GM23338 (cell line): ENCODE measurements around the gene KHDC1. TPM values are rescaled to one million over a fixed set of nuclear protein-coding genes. Genes with fewer than 3 reads are reported as not detected.
"Not testable (repeated sequence)": the region's sequence is repeated elsewhere in the genome, so short reads cannot be mapped to it uniquely, and the experiment has no call there.

Source experiments
- ATAC-seq: fragments of 200-7000 bp; cut with Tn5 transposase; 3 replicates; pipeline ENCODE4 v1.9.1; 2020
- DNase-seq: peaks from one replicate; pipeline ENCODE4 v3.0.0-alpha.2; 2015; ENCODE audit warnings: low spot score
- H2AFZ ChIP-seq: fragments of 200-600 bp; sonication (generic); 2 replicates; pipeline ENCODE4 v1.8.0; 2016; ENCODE audit warnings: antibody characterized with exemption, mild to moderate bottlenecking, moderate library complexity
- H3F3A ChIP-seq: fragments of 200-600 bp; sonication (generic); replicated peaks from 2 replicates; pipeline ENCODE4 v1.8.0; 2017; ENCODE audit warnings: antibody characterized with exemption, mixed run types, low read depth
- H3K27ac ChIP-seq: fragments of 200-600 bp; sonication (generic); 2 replicates; pipeline ENCODE4 v1.6.1; 2016; ENCODE audit warnings: low read depth
- H3K27me3 ChIP-seq: fragments of 200-600 bp; sonication (generic); 2 replicates; pipeline ENCODE4 v1.8.0; 2016; ENCODE audit warnings: mild to moderate bottlenecking, mixed run types, moderate library complexity; ENCODE audit not compliant: insufficient read depth
- H3K36me3 ChIP-seq: fragments of 200-600 bp; sonication (generic); 2 replicates; pipeline ENCODE4 v1.8.0; 2016; ENCODE audit warnings: mild to moderate bottlenecking; ENCODE audit not compliant: insufficient read depth
- H3K4me1 ChIP-seq: fragments of 200-600 bp; sonication (generic); 2 replicates; pipeline ENCODE4 v1.8.0; 2016; ENCODE audit warnings: mild to moderate bottlenecking, moderate library complexity; ENCODE audit not compliant: insufficient read depth
- H3K4me2 ChIP-seq: fragments of 200-600 bp; sonication (generic); 2 replicates; pipeline ENCODE4 v1.7.1; 2017; ENCODE audit warnings: mixed run types
- H3K4me3 ChIP-seq: fragments of 200-600 bp; sonication (generic); 2 replicates; pipeline ENCODE4 v1.6.1; 2016; ENCODE audit warnings: mixed run types
- H3K79me2 ChIP-seq: fragments of 200-600 bp; sonication (generic); replicated peaks from 2 replicates; pipeline ENCODE4 v1.8.0; 2017; ENCODE audit warnings: mild to moderate bottlenecking; ENCODE audit not compliant: insufficient read depth
- H3K9me2 ChIP-seq: fragments of 200-600 bp; sonication (generic); 2 replicates; pipeline ENCODE4 v1.8.0; 2017; ENCODE audit not compliant: insufficient read depth
- H4K20me1 ChIP-seq: fragments of 200-600 bp; sonication (generic); replicated peaks from 2 replicates; pipeline ENCODE4 v1.8.0; 2017; ENCODE audit warnings: mild to moderate bottlenecking; ENCODE audit not compliant: insufficient read depth
- H3K27ac Mint-ChIP-seq: 2 replicates; pipeline ENCODE4 v1.8.0; 2020; ENCODE audit warnings: inconsistent platforms, mild to moderate bottlenecking, moderate library complexity, mixed read lengths
- H3K27me3 Mint-ChIP-seq: 3 replicates; pipeline ENCODE4 v1.8.0; 2022; ENCODE audit warnings: low read depth, mild to moderate bottlenecking, moderate library complexity, mixed read lengths, inconsistent platforms; ENCODE audit not compliant: insufficient read depth, poor library complexity
- H3K36me3 Mint-ChIP-seq: 3 replicates; pipeline ENCODE4 v1.8.0; 2021; ENCODE audit warnings: low read depth, mild to moderate bottlenecking, inconsistent platforms, moderate library complexity, mixed read lengths
- H3K4me1 Mint-ChIP-seq: 3 replicates; pipeline ENCODE4 v1.8.0; 2020; ENCODE audit warnings: mild to moderate bottlenecking, inconsistent platforms, mixed read lengths
- H3K4me3 Mint-ChIP-seq: 3 replicates; pipeline ENCODE4 v1.8.0; 2021; ENCODE audit warnings: moderate library complexity, mild to moderate bottlenecking, inconsistent platforms, mixed read lengths
- H3K9me3 Mint-ChIP-seq: 3 replicates; pipeline ENCODE4 v1.8.0; 2020; ENCODE audit warnings: moderate library complexity, mild to moderate bottlenecking, inconsistent platforms, mixed read lengths
- ETS1 ChIP-seq: IDR thresholded peaks from 2 replicates; pipeline ENCODE4 v1.6.1; 2016; ENCODE audit warnings: antibody characterized with exemption
- POLR2AphosphoS5 ChIP-seq: IDR thresholded peaks from 2 replicates; pipeline ENCODE4 v1.6.1; 2016; ENCODE audit warnings: antibody characterized with exemption, low read depth
- ZNF462 ChIP-seq: fragments of 250-450 bp; sonication (Bioruptor Pico); IDR thresholded peaks from 2 replicates; pipeline ENCODE4 v1.5.0; 2020; ENCODE audit warnings: mild to moderate bottlenecking, moderate library complexity
- long read RNA-seq: library from polyadenylated mRNA; unstranded; transcript quantifications from one replicate; pipeline ENCODE4 v2.0.0, GENCODE V29; 2020; ENCODE audit not compliant: unreplicated experiment
- polyA plus RNA-seq: library from polyadenylated mRNA; unstranded; fragments of >200 nt; fragmentation: Nextera tagmentation; extraction: Ambion mirVana; gene quantifications from 2 replicates; pipeline ENCODE4 v1.2.1, GENCODE V29; 2016
- total RNA-seq: library from RNA; depleted of rRNA; stranded (reverse); fragments of >200 nt; shearing (Covaris generic); gene quantifications from 2 replicates; pipeline ENCODE4 v1.2.3, GENCODE V29; 2014; rRNA removed

Gene KHDC1
- total RNA-seq (4.2 and 6.9 TPM in 2 replicates), polyA plus RNA-seq (5.6 and 7.3 TPM in 2 replicates)
- long read RNA-seq, partial matches to known transcripts, result 0 of 5 reads
- long read RNA-seq, other reads (novel, unspliced or antisense), result 2 of 5 reads

GRCh38 chr6:73262671-73263569 lies at the start of gene KHDC1:
Gene KHDC1, minus strand, starts transcription at chr6:73263196. Its CDS starts 20,679 bp downstream, at chr6:73242517.
- H3K9me3 Mint-ChIP-seq, result no peaks in the 10 kb centered on the region
- no peak within 1 kb of the TSS; the same call in 1 of the 2 replicates for H3K27ac Mint-ChIP-seq
- H3K4me1 Mint-ChIP-seq, result peaks cover 22% of the 10 kb centered on the region
- Histone ChIP-seq H3K9me2 (no peaks in the 10 kb centered on the region), H3K36me3 (no peaks in the 10 kb centered on the region), H3K27ac (no peak within 1 kb of the TSS), H4K20me1 (peaks cover 4% of the 10 kb centered on the region; the same call in 1 of the 2 replicates), H3K4me2 (peak within 1 kb of the TSS; percentile 77), H3K4me1 (peaks cover 21% of the 10 kb centered on the region), H3K4me3 (peak within 1 kb of the TSS; percentile 75), H2AFZ (peak within 1 kb of the TSS; percentile 96), H3K79me2 (peaks cover 20% of the 10 kb centered on the region; the same call in 1 of the 2 replicates), H3F3A (no peaks in the 10 kb centered on the region), H3K27me3 (no peaks in the 10 kb centered on the region)
- TF ChIP-seq POLR2AphosphoS5 (peak; percentile 65), ZNF462 (no peak), ETS1 (peak; percentile 21; the same call in 1 of the 2 replicates)
- H3K27me3 Mint-ChIP-seq, result peaks cover 9% of the 10 kb centered on the region
- DNase-seq (peak; percentile 83), ATAC-seq (peak; percentile 94)
- peaks cover 12% of the 10 kb centered on the region for H3K36me3 Mint-ChIP-seq
- peak within 1 kb of the TSS; percentile 75 for H3K4me3 Mint-ChIP-seq

- H4K20me1 ChIP-seq, H3K27ac Mint-ChIP-seq, H3K9me2 ChIP-seq, DNase-seq, H3K4me1 Mint-ChIP-seq, H3F3A ChIP-seq, H3K27ac ChIP-seq, H3K4me1 ChIP-seq, H3K36me3 ChIP-seq, ATAC-seq: not testable (repeated sequence)
- peaks cover 40% of the 10 kb centered on the region for H3K27me3 ChIP-seq
- peak overlapping the region; percentile 96 for H2AFZ ChIP-seq
- H3K79me2 ChIP-seq, result peaks cover 16% of the 10 kb centered on the region
- Mint-ChIP-seq H3K4me3 (peak overlapping the region; percentile 96), H3K36me3 (peaks cover 23% of the 10 kb centered on the region), H3K27me3 (peaks cover 35% of the 10 kb centered on the region), H3K9me3 (peaks cover 15% of the 10 kb centered on the region; the same call in 2 of the 3 replicates)
- H3K4me3 ChIP-seq, result peak overlapping the region; percentile 75
- H3K4me2 ChIP-seq, result peak overlapping the region; percentile 88
Observed at GRCh38 chr6:73310503-73310845, 47.5 kb upstream of the KHDC1 start.
